HepG2 (cell line): ENCODE measurements around the gene CAVIN2. TPM values are rescaled to one million over a fixed set of nuclear protein-coding genes. Genes with fewer than 3 reads are reported as not detected.

Source experiments
- ATAC-seq: fragments of 200-7000 bp; cut with Tn5 transposase; 3 replicates; pipeline ENCODE4 v1.9.1; 2020; ENCODE audit warnings: mild to moderate bottlenecking, moderate library complexity
- BruUV-seq: library from RNA; stranded (reverse); fragments of 400-500 nt; replicated peaks from 2 replicates; lab custom pipeline; 2021; lab: Mats Ljungman, UMichigan
- CTCF ChIA-PET: fragments of 300-600 bp; formaldehyde crosslinking; extraction: SDS; loops from one replicate; lab custom pipeline; 2021; ENCODE audit warnings: low total read pairs, inconsistent platforms, low intra/inter-chr PET ratio; lab: Yijun Ruan, JAX
- POLR2A ChIA-PET: fragments of 350-600 bp; sonication (Branson Sonifier 250); formaldehyde crosslinking; loops from one replicate; lab custom pipeline; 2020; ENCODE audit warnings: antibody characterized with exemption, inconsistent platforms; lab: Yijun Ruan, JAX
- DNase-seq: peaks from one replicate; pipeline ENCODE4 v3.0.0-alpha.2; 2015; ENCODE audit warnings: low spot score
- FAIRE-seq: peaks from 3 replicates; lab custom pipeline; 2011; peaks lifted over from hg19 to GRCh38; lab: Jason Lieb, UNC
- H2AFZ ChIP-seq: one replicate; pipeline ENCODE4 v1.6.1; 2011; ENCODE audit warnings: low read length, inconsistent platforms
- H3K27ac ChIP-seq: fragments of 300-600 bp; 3 replicates; pipeline ENCODE4 v1.8.0; 2011; ENCODE audit warnings: mixed run types, mild to moderate bottlenecking, mixed read lengths, low read length, inconsistent platforms; ENCODE audit not compliant: insufficient read depth; ENCODE audit errors: extremely low read length
- H3K27me3 ChIP-seq, 2 experiments: fragments of 200-600 bp in 1 of 2; 2 replicates in 1 of 2; 3 replicates in 1 of 2; pipeline versions ENCODE4 v1.6.0 to v1.8.0; 2011; ENCODE audit warnings: low read length in 2 of 2, mild to moderate bottlenecking in 2 of 2, moderate library complexity in 2 of 2, inconsistent platforms in 1 of 2; ENCODE audit not compliant: insufficient read depth in 2 of 2, control insufficient read depth in 1 of 2
- H3K36me3 ChIP-seq, 2 experiments: fragments of 200-600 bp in 1 of 2; replicated peaks in 1 of 2; 2 replicates in 1 of 2; 3 replicates in 1 of 2; pipeline versions ENCODE4 v1.5.1 to v1.8.0; 2011; ENCODE audit warnings: low read length in 2 of 2, inconsistent platforms in 1 of 2; ENCODE audit not compliant: insufficient read depth in 2 of 2, control insufficient read depth in 1 of 2
- H3K4me1 ChIP-seq: 2 replicates; pipeline ENCODE4 v1.5.1; 2012; ENCODE audit warnings: low read length, inconsistent platforms; ENCODE audit not compliant: insufficient read depth
- H3K4me2 ChIP-seq: 2 replicates; pipeline ENCODE4 v1.6.0; 2011; ENCODE audit warnings: low read depth, low read length, inconsistent platforms
- H3K4me3 ChIP-seq, 3 experiments: fragments of 200-600 bp in 1 of 3; sonication (generic), shearing (Covaris generic) in 1 of 3; replicated peaks in 1 of 3; 2 replicates each; pipeline ENCODE4 v1.5.1; 2011 to 2016; ENCODE audit warnings: low read length in 3 of 3, inconsistent platforms in 2 of 3, low read depth in 2 of 3, mild to moderate bottlenecking in 2 of 3, control low read depth in 1 of 3, mixed read lengths in 1 of 3; ENCODE audit not compliant: insufficient read depth in 1 of 3
- H3K79me2 ChIP-seq: one replicate; pipeline ENCODE4 v1.6.1; 2011; ENCODE audit warnings: low read length, inconsistent platforms; ENCODE audit not compliant: insufficient read depth
- H3K9ac ChIP-seq: 2 replicates; pipeline ENCODE4 v1.6.0; 2011; ENCODE audit warnings: mild to moderate bottlenecking, low read depth, low read length, inconsistent platforms; ENCODE audit not compliant: insufficient read depth
- H3K9me3 ChIP-seq: 2 replicates; pipeline ENCODE4 v1.5.1; 2012; ENCODE audit warnings: mild to moderate bottlenecking, low read length
- H4K20me1 ChIP-seq: 2 replicates; pipeline ENCODE4 v1.6.0; 2011; ENCODE audit warnings: inconsistent platforms, mild to moderate bottlenecking, low read length, moderate library complexity; ENCODE audit not compliant: insufficient read depth
- ARNTL ChIP-seq: sonication (generic); formaldehyde crosslinking; IDR thresholded peaks from 2 replicates; pipeline ENCODE4 v1.4.0; 2020; ENCODE audit warnings: mild to moderate bottlenecking, missing genetic modification reagents
- NRL ChIP-seq: sonication (generic); formaldehyde crosslinking; IDR thresholded peaks from 2 replicates; pipeline ENCODE4 v1.5.0; 2020; ENCODE audit warnings: missing genetic modification reagents, mild to moderate bottlenecking, moderate library complexity, borderline replicate concordance
- POLR2A ChIP-seq, 2 experiments: IDR thresholded peaks; 2 replicates each; pipeline ENCODE4 v1.6.1; 2011; ENCODE audit warnings: low read depth in 2 of 2, low read length in 2 of 2, mild to moderate bottlenecking in 1 of 2, moderate library complexity in 1 of 2; ENCODE audit not compliant: insufficient read depth in 1 of 2
- REST ChIP-seq, 2 experiments: IDR thresholded peaks; 2 replicates each; pipeline ENCODE4 v1.6.1; 2011 to 2012; ENCODE audit warnings: low read length in 2 of 2, borderline replicate concordance in 1 of 2, low read depth in 1 of 2, mild to moderate bottlenecking in 1 of 2, moderate library complexity in 1 of 2
- STAG1 ChIP-seq: sonication (generic); formaldehyde crosslinking; IDR thresholded peaks from 2 replicates; pipeline ENCODE4 v1.4.0; 2020; ENCODE audit warnings: missing genetic modification reagents
- SUZ12 ChIP-seq: fragments of 150-350 bp; IDR thresholded peaks from 2 replicates; pipeline ENCODE4 v1.6.1; 2014; ENCODE audit warnings: low read depth, low read length
- ZNF407 ChIP-seq: sonication (generic); formaldehyde crosslinking; IDR thresholded peaks from one replicate; pipeline ENCODE4 v1.5.1; 2020; ENCODE audit warnings: mild to moderate bottlenecking, missing genetic modification reagents; ENCODE audit errors: not compliant biosample characterization
- ZSCAN20 ChIP-seq: sonication (generic); formaldehyde crosslinking; IDR thresholded peaks from 2 replicates; pipeline ENCODE4 v1.4.0; 2020; ENCODE audit warnings: missing genetic modification reagents, mild to moderate bottlenecking, borderline replicate concordance
- WGBS: methylation state at CpG from one replicate; pipeline ENCODE4 v1.1.6; 2017; ENCODE audit warnings: low lambda C conversion rate; 5-methylcytosine and 5-hydroxymethylcytosine counted together
- in situ Hi-C: cut with HindIII; loops from 2 replicates; pipeline ENCODE4 v1.10.0; 2017; ENCODE audit warnings: low pct_unique_long_range_greater_than_20kb; ENCODE audit not compliant: extremely low pct_ligation_motif_present
- intact Hi-C: fragments of 100-400 bp; cut with micrococcal nuclease; formaldehyde crosslinking; loops from one replicate; pipeline ENCODE4 v1.10.0; 2022; ENCODE audit not compliant: unreplicated experiment
- polyA plus RNA-seq, 8 experiments: library from polyadenylated mRNA; depleted of rRNA in 3 of 8; stranded (reverse) in 7 of 8; unstranded in 1 of 8; fragments of >200 nt; fragmentation: Illumina TruSeq in 4 of 8; extraction: Trizol in 4 of 8; gene quantifications; 2 replicates each; pipeline versions ENCODE4 v1.2.1 to v1.2.3, GENCODE V29; 2011 to 2016; ENCODE audit warnings: low read depth in 4 of 8, missing spikeins in 1 of 8, mixed read lengths in 1 of 8; ENCODE audit not compliant: insufficient read depth in 1 of 8
- total RNA-seq, 5 experiments: library from RNA; depleted of rRNA; stranded (reverse); fragments of >200 nt; fragmentation: Illumina TruSeq; extraction: Trizol; gene quantifications; 2 replicates each; pipeline ENCODE4 v1.2.3, GENCODE V29; 2016; ENCODE audit warnings: low read depth in 1 of 5

Gene CAVIN2
- total and polyA plus RNA-seq, 2 of the 13 experiments (the other 11 are each of a cell fraction or from before 2014, with no cell fraction given) = 7.6 to 38.8 TPM

GRCh38 chr2:191855382-191855781 lies 8.5 kb upstream of the CAVIN2 start:
- Histone ChIP-seq H3K36me3 (no peaks in the 10 kb centered on the region), H3K79me2 (no peaks in the 10 kb centered on the region), H3K9me3 (peaks cover 6% of the 10 kb centered on the region; the same call in 1 of the 2 replicates), H3K4me1 (peaks cover 43% of the 10 kb centered on the region), H4K20me1 (no peaks in the 10 kb centered on the region), H3K27ac (no peak overlapping the region), H3K4me3 (no peak overlapping the region), H3K9ac (no peak overlapping the region), H2AFZ (no peak overlapping the region), H3K4me2 (no peak overlapping the region), H3K27me3 (no peaks in the 10 kb centered on the region)
- DNase-seq = no peak
- WGBS = 89% methylated on average over 5 of the region's 5 CpGs
- ChIA-PET POLR2A (interaction anchor here (0.6 kb wide), 1 partner anchor 8 kb away, joined by 3 read pairs; the partner anchor contains the start of gene CAVIN2), CTCF (no interaction called here)
- no TSS peak for BruUV-seq
- in situ Hi-C loops (no loop called here), intact Hi-C loops (no loop called here)
- no peak for ATAC-seq
- TF ChIP-seq NRL (CRISPR knock-in tag) (no peak), ZSCAN20 (CRISPR knock-in tag) (no peak), REST (IDR thresholded peaks at IDR 0.05; ENCODE audit: borderline replicate concordance in 1 of 2, low read depth in 1 of 2, low read length in 2 of 2) (no peak), STAG1 (CRISPR knock-in tag) (no peak), POLR2A (IDR thresholded peaks at IDR 0.05; ENCODE audit: insufficient read depth in 1 of 2, low read depth in 2 of 2, low read length in 2 of 2) (no peak), SUZ12 (no peak), ARNTL (no peak), ZNF407 (CRISPR knock-in tag) (no peak)
- FAIRE-seq = no peak
